K562 (cell line): Measurements from ENCODE around the gene HAL.

ENCODE experiments used
- DPF2 ChIP-seq: fragments of 450-650 bp; IDR thresholded peaks from 2 replicates; pipeline ENCODE4 v1.6.1; 2016
- EWSR1 ChIP-seq: fragments of 450-650 bp; IDR thresholded peaks from 2 replicates; pipeline ENCODE4 v1.6.1; 2018; ENCODE audit warnings: borderline replicate concordance, mild to moderate bottlenecking, low read depth, moderate library complexity; ENCODE audit not compliant: partially characterized antibody
- MAFG ChIP-seq: fragments of 450-650 bp; conservative IDR thresholded peaks from 2 replicates; pipeline ENCODE4 v1.6.1; 2016; ENCODE audit warnings: missing genetic modification characterization, missing compliant biosample characterization
- NR2F6 ChIP-seq: fragments of 450-650 bp; formaldehyde crosslinking; IDR thresholded peaks from 2 replicates; pipeline ENCODE4 v1.4.0; 2020; ENCODE audit warnings: mild to moderate bottlenecking
- SETDB1 ChIP-seq: IDR thresholded peaks from one replicate; pipeline ENCODE4 v1.6.1; 2012; ENCODE audit warnings: low read length, control low read depth, inconsistent platforms
- TF ChIP-seq, protein P1 (sequence below), 3 experiments: IDR thresholded peaks in 2 of 3; conservative IDR thresholded peaks in 1 of 3; 2 replicates each; pipeline ENCODE4 v1.5.1; 2011 to 2012; ENCODE audit warnings: low read length in 3 of 3, mild to moderate bottlenecking in 3 of 3, control low read depth in 2 of 3, improper control_type of control experiment in 1 of 3, inconsistent platforms in 1 of 3, low read depth in 1 of 3, mixed read lengths in 1 of 3, moderate library complexity in 1 of 3; ENCODE audit not compliant: insufficient read depth in 2 of 3
- TF ChIP-seq, protein P2 (sequence below): fragments of 250-450 bp; sonication (Bioruptor Pico); IDR thresholded peaks from 2 replicates; pipeline ENCODE4 v1.5.0; 2021

DNA sequence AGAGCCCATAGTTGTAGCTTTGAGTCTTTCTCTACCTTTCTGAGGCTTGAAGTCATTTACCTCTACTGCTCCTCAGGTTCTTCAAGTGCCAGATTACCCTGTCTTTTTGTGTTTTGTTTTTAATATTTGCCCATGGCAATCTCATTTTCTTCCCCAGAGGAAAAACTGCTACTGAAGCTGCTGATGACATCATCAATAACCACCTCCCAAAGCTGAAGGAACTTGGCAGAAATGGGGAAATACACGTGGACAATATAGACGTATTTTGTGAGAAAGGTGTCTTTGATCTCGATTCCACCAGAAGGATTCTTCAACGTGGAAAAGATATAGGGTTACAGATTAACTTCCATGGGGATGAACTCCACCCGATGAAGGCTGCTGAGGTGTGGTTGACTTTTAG lies 35.9 kb downstream of the HAL start:
- TF ChIP-seq DPF2: no peak
- no peak for TF ChIP-seq SETDB1
- no peak for TF ChIP-seq EWSR1
- no peak for TF ChIP-seq MAFG (tag)
- TF ChIP-seq, protein P1, sequence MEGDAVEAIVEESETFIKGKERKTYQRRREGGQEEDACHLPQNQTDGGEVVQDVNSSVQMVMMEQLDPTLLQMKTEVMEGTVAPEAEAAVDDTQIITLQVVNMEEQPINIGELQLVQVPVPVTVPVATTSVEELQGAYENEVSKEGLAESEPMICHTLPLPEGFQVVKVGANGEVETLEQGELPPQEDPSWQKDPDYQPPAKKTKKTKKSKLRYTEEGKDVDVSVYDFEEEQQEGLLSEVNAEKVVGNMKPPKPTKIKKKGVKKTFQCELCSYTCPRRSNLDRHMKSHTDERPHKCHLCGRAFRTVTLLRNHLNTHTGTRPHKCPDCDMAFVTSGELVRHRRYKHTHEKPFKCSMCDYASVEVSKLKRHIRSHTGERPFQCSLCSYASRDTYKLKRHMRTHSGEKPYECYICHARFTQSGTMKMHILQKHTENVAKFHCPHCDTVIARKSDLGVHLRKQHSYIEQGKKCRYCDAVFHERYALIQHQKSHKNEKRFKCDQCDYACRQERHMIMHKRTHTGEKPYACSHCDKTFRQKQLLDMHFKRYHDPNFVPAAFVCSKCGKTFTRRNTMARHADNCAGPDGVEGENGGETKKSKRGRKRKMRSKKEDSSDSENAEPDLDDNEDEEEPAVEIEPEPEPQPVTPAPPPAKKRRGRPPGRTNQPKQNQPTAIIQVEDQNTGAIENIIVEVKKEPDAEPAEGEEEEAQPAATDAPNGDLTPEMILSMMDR (IDR thresholded peaks at IDR 0.05 in 2 of 3, conservative IDR thresholded peaks at IDR 0.05 in 1 of 3; ENCODE audit: insufficient read depth in 2 of 3, low read depth in 1 of 3, low read length in 3 of 3): no peak
- TF ChIP-seq NR2F6 (CRISPR knock-in tag): no peak
- TF ChIP-seq, protein P2, sequence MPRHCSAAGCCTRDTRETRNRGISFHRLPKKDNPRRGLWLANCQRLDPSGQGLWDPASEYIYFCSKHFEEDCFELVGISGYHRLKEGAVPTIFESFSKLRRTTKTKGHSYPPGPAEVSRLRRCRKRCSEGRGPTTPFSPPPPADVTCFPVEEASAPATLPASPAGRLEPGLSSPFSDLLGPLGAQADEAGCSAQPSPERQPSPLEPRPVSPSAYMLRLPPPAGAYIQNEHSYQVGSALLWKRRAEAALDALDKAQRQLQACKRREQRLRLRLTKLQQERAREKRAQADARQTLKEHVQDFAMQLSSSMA (CRISPR knock-in tag): no peak
